ENCODE data around the gene PARD3B.

- TF ChIP-seq CTCF (conservative IDR thresholded peaks at IDR 0.05): no peak
- TF ChIP-seq EZH2 (IDR thresholded peaks at IDR 0.05; ENCODE audit: low read depth): no peak
Observed at GRCh38 chr2:205017912-205018311, 472.6 kb downstream of the PARD3B start.

Data from PC-9 (cell line).